Upper lobe of left lung (tissue), 4 donors: ENCODE data around the gene SEC16B.

Source experiments
- POLR2A ChIP-seq, 4 donors: fragments of 450-650 bp; IDR thresholded peaks; one replicate each; pipeline ENCODE4 v1.5.1; 2016 to 2017; ENCODE audit warnings: antibody characterized with exemption in 4 of 4, mild to moderate bottlenecking in 2 of 4
- TF ChIP-seq, protein P1 (sequence below), 6 experiments: fragments of 450-650 bp in 4 of 6; fragments of 200-600 bp in 2 of 6; sonication (generic) in 2 of 6; IDR thresholded peaks; one replicate each; pipeline ENCODE4 v1.5.1; 2016 to 2019; ENCODE audit warnings: antibody characterized with exemption in 6 of 6

DNA sequence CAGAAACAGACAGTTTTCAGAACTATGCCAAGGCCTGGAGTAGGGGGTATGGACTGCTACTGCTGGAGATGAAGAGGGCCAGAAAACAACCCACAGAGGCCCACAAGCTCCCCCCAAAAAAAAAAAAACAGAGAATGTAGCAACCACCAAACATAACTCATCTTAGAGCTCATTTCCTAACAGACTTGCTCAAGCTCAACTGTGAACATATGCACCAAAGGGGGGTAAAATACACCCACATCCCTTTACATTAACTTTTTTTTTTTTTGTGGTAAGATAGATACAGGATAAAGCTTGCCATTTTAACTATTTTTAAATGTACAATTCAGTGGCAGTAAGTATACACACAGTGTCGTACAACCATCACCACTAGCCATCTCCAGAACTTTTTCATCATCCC is 36.0 kb downstream of the SEC16B start:
- TF ChIP-seq POLR2A (IDR thresholded peaks at IDR 0.05), result no peak
- TF ChIP-seq, protein P1, sequence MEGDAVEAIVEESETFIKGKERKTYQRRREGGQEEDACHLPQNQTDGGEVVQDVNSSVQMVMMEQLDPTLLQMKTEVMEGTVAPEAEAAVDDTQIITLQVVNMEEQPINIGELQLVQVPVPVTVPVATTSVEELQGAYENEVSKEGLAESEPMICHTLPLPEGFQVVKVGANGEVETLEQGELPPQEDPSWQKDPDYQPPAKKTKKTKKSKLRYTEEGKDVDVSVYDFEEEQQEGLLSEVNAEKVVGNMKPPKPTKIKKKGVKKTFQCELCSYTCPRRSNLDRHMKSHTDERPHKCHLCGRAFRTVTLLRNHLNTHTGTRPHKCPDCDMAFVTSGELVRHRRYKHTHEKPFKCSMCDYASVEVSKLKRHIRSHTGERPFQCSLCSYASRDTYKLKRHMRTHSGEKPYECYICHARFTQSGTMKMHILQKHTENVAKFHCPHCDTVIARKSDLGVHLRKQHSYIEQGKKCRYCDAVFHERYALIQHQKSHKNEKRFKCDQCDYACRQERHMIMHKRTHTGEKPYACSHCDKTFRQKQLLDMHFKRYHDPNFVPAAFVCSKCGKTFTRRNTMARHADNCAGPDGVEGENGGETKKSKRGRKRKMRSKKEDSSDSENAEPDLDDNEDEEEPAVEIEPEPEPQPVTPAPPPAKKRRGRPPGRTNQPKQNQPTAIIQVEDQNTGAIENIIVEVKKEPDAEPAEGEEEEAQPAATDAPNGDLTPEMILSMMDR (IDR thresholded peaks at IDR 0.05), result no peak
